ENCODE data around the gene TDP1. TPM values are rescaled to one million over a fixed set of nuclear protein-coding genes. Genes with fewer than 3 reads are reported as not detected.
"Not testable (repeated sequence)": the region's sequence is repeated elsewhere in the genome, so short reads cannot be mapped to it uniquely, and the experiment has no call there.

The TDP1 gene
- total RNA-seq, 1 donor from 2014 or later = 3.4 TPM

- no peak for DNase-seq
- peaks cover 25% of the 10 kb centered on the region for H3K36me3 ChIP-seq
Measured at GRCh38 chr14:90023176-90023896, 67.6 kb downstream of the TDP1 start.

GRCh38 chr14:90024910-90025309, 69.2 kb downstream of the TDP1 start:
- no peak for DNase-seq
- H3K27me3 ChIP-seq (ENCODE audit: low read depth) = no peaks in the 10 kb centered on the region
- no peaks in the 10 kb centered on the region for H3K9me3 ChIP-seq (replicated peaks)
- intact Hi-C loops (cut with micrococcal nuclease) = no loop called here
- no peak for TF ChIP-seq CTCF (IDR thresholded peaks at IDR 0.05; ENCODE audit: borderline replicate concordance)
- peaks cover 18% of the 10 kb centered on the region for H3K36me3 ChIP-seq
- H3K4me1 ChIP-seq = peaks cover 6% of the 10 kb centered on the region
- H3K4me3 ChIP-seq = no peak overlapping the region
- H3K27ac ChIP-seq (replicated peaks) = peak overlapping the region; percentile 21

More at GRCh38 chr14:90023176-90023896, 67.6 kb downstream of the TDP1 start:
- no peaks in the 10 kb centered on the region for H3K27me3 ChIP-seq (ENCODE audit: low read depth)
- peaks cover 6% of the 10 kb centered on the region for H3K4me1 ChIP-seq
- intact Hi-C loops (cut with micrococcal nuclease) = no loop called here
- no peak for TF ChIP-seq CTCF (IDR thresholded peaks at IDR 0.05; ENCODE audit: borderline replicate concordance)
- H3K27ac ChIP-seq (replicated peaks) = no peak overlapping the region
- no peak overlapping the region for H3K4me3 ChIP-seq
- no peaks in the 10 kb centered on the region for H3K9me3 ChIP-seq (replicated peaks)

- intact Hi-C loops (cut with micrococcal nuclease); H3K9me3 ChIP-seq (replicated peaks); H3K27ac ChIP-seq (replicated peaks); H3K27me3 ChIP-seq (ENCODE audit: low read depth); DNase-seq; H3K4me1 ChIP-seq; H3K4me3 ChIP-seq: not testable (repeated sequence)
- H3K36me3 ChIP-seq = peaks cover 20% of the 10 kb centered on the region
Measured at GRCh38 chr14:90026608-90027007, 70.9 kb downstream of the TDP1 start.

- Histone ChIP-seq H3K27me3 (ENCODE audit: low read depth) (no peaks in the 10 kb centered on the region), H3K4me3 (no peak overlapping the region), H3K36me3 (peaks cover 9% of the 10 kb centered on the region), H3K4me1 (peaks cover 6% of the 10 kb centered on the region), H3K27ac (replicated peaks) (no peak overlapping the region), H3K9me3 (replicated peaks) (no peaks in the 10 kb centered on the region)
- no peak for TF ChIP-seq CTCF (IDR thresholded peaks at IDR 0.05; ENCODE audit: borderline replicate concordance)
- intact Hi-C loops (cut with micrococcal nuclease) = no loop called here
- DNase-seq = no peak
Measured at GRCh38 chr14:90027842-90028241, 72.1 kb downstream of the TDP1 start.

- Histone ChIP-seq H3K4me1 (no peaks in the 10 kb centered on the region), H3K9me3 (replicated peaks) (peaks cover 10% of the 10 kb centered on the region), H3K4me3 (no peak overlapping the region), H3K27me3 (ENCODE audit: low read depth) (no peaks in the 10 kb centered on the region), H3K27ac (replicated peaks) (no peak overlapping the region), H3K36me3 (peaks cover 39% of the 10 kb centered on the region)
- intact Hi-C loops (cut with micrococcal nuclease) = no loop called here
- no peak for TF ChIP-seq CTCF (IDR thresholded peaks at IDR 0.05; ENCODE audit: borderline replicate concordance)
- DNase-seq = no peak
Measured at GRCh38 chr14:90034156-90034555, 78.4 kb downstream of the TDP1 start.

GRCh38 chr14:90034835-90035525, 79.3 kb downstream of the TDP1 start:
- Histone ChIP-seq H3K9me3 (replicated peaks) (peaks cover 10% of the 10 kb centered on the region), H3K27me3 (ENCODE audit: low read depth) (no peaks in the 10 kb centered on the region), H3K27ac (replicated peaks) (no peak overlapping the region), H3K4me3 (no peak overlapping the region), H3K36me3 (peaks cover 37% of the 10 kb centered on the region), H3K4me1 (no peaks in the 10 kb centered on the region)
- intact Hi-C loops (cut with micrococcal nuclease) = no loop called here
- TF ChIP-seq CTCF (IDR thresholded peaks at IDR 0.05; ENCODE audit: borderline replicate concordance) = no peak
- no peak for DNase-seq

Data from left ventricle myocardium inferior (tissue), 1 donor.